GM18520 (cell line): ENCODE measurements around the gene USP40.

Source experiments
- ATAC-seq: cut with Tn5 transposase; IDR thresholded peaks from one replicate; pipeline ENCODE4 v1.9.1; 2021; ENCODE audit not compliant: unreplicated experiment

USP40 gene

DNA sequence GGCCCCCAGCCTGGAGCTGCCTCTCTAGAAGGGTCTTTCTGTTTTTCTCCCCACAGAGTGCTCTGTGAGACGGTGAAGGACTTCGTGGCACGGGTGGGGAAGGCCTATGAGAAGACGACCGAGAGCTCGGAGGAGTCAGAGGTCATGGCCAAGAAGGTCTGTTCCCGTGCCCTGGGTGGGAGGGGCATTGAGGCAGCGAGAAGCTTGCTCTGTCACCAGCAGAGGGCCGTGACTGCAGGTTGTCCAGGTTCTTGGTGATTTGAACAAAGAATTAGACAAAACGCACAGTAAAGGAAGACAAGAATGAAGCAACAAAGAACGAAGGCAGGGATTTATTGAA, 118.4 kb downstream of the USP40 start:
- ATAC-seq, result no peak

- no peak for ATAC-seq
Observed at GRCh38 chr2:233447506-233448219, 118.9 kb downstream of the USP40 start.

DNA sequence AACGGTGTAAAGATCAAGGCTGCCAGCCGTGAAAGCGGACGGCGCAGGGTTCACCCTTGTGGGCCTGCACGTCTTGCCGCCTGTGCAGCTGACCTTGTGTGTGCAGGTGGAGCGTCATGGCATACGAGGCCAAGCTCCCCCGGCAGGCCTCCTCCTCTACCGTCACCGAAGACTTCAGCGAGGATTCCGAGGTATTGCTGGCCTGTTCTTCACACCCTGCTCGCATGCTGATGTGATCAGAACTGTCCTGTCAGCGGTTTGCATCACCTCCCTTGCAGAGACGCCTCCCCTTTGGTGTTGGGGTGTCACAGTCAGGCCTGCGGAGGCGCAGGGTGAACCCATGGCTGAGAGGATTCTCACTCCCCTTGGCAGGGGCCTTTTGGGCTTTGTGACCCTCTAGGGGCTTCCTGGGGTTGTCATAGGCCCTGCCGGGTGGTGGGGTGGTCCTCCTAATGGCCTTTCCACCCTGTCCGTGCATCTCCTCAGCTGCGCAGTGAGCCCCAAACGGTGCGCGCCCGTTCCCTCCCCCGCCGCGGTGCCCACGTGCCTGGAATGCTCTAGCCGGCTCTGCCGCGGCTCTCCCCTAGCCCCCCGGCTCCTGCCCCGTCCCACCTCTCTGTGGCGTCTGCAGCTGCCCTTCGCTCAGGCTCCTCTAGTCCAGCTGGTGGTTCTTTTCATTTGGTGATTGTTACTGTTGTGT, 119.8 kb downstream of the USP40 start:
- no peak for ATAC-seq

DNA sequence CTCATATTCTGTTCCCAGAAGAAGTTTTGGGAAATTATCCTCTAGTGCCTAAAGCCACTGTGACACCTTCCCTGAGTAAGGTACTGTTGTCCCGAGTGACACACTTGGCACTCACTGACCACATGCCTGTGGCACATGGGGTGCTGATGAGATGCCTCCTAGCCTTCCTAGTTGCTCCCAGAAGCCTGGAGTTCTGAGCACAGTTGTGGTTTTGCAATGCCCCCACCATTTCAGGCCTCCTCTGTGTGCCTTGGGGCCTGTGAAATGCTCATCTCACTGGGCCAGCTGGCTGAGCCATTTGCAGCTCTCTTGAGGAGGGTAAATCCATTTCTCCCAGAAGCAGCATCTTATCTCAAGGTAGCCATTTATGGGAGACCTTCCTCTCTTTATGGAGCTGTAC, 120.5 kb downstream of the USP40 start:
- no peak for ATAC-seq

GRCh38 chr2:233445152-233445830, 121.3 kb downstream of the USP40 start:
- ATAC-seq, result no peak

GRCh38 chr2:233444501-233444900, 122.1 kb downstream of the USP40 start:
- ATAC-seq, result no peak

- no peak for ATAC-seq
Observed at GRCh38 chr2:233443511-233444183, 122.9 kb downstream of the USP40 start.

GRCh38 chr2:233442028-233442310, 124.6 kb downstream of the USP40 start:
- no peak for ATAC-seq

DNA sequence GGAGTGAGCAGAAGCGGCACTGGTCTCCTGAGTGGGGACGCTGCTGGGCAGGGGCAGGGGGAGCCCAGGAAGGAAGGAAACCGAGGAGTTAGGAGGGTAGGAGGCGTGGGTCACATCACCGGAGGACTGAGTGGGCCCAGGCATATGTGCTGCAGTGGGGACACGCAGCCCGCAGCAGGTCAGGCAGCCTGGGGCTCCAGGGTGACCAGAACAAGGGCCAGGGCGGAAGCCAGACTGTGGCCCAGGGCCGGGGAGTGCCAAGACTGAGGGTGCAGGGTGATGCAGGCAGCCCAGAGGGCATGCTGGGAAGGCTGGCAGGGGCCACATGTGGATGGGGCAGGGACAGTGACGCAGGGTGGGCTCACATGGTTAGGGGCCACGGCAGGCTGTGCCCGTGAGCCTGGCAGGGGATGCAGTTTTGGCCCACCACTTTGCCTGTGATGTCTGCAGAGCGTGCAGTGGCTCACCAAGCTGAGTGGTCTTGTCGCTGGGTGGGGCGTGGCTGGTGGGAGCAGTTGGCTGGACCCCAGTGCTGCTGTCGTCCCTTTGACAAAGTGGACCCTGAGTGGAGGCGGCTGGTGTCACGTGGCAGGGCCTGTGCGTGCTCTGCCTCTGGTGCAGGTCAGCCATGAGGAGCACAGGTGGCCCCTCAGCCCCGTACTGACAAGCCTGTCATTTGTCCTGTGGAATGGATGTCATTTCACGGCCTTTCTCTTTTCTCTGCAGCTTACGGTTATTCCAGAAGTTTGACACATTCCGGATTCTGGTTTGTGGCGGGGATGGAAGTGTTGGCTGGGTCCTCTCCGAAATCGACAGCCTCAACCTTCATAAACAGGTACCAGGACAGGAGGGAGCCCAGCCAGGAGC, 125.2 kb downstream of the USP40 start:
- no peak for ATAC-seq

DNA sequence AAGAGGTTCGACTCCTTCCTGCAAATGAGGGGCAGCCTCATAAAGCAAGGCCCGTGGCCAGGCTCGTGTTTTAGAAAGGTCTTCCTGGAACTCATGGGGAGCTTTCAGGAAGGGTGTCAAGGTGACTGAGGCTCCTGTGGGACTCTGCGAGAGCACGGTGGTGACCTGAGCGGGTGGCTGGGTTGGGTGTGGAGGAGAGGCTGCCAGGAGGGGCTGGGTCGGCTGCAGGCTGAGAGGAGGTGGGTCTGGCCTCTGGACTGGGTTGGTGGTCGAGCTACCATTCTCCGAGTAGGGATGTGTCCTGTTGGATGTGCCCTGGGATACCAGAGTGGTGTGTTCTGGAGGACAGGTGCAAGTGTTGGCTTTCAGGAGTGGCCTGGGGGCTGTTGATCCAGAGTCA, 125.9 kb downstream of the USP40 start:
- no peak for ATAC-seq

- ATAC-seq, result no peak
Observed at GRCh38 chr2:233440314-233440713, 126.3 kb downstream of the USP40 start.

- no peak for ATAC-seq
Observed at GRCh38 chr2:233439191-233439590, 127.4 kb downstream of the USP40 start.

- no peak for ATAC-seq
Observed at GRCh38 chr2:233438573-233439147, 127.9 kb downstream of the USP40 start.

GRCh38 chr2:233437439-233437955, 129.1 kb downstream of the USP40 start:
- no peak for ATAC-seq

DNA sequence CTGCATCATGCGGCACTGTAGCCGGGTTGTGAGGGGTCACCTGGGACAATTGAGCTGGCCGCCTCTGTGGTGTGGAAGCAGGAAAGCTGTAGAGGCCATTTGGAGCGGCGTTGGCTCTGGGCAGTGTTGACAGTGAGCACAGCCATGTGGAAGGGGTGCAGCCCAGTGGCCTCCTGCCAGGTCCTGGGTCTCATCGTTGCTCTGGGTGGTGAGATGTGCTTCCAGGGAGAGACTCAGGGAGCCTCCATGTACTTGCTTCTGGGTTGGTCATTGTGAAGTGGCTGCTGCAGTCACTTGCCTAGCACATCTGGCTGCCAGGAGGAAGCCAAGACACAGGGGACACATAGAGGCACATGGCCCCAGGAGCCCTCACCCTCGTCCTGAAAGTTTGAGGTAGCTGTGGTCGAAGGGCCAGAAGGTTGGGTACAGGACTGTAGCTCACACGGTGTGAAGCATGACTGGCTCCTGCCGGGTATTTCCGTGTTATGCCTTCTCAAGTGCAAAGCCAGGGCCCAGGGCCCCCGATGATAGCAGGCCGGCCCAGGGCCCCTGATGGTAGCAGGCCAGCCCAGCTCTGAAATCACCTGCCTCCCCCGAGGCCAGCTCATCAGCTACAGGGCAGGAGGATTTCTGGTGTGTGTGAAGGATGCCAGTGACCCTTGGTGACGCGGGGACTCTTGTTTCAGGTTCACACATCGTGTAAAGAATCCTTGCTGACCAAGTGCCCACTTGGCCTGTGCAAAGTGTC, 129.7 kb downstream of the USP40 start:
- ATAC-seq, result no peak

DNA sequence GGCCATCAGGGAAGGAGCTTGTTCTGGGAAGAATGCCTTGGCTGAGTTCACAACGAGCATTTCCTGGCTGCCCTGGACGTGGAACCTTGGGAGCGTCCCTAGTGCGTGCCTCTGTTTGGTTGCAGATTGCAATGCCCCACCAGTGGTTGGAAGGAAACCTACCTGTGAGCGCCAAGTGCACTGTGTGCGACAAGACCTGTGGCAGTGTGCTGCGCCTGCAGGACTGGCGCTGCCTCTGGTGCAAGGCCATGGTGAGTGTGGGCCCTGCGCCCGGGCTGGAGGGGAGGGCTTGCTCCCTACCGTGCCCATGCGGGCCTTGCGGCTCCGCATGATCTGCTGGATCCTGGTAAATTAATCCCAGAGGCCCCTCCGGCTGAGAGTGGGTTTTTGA, 130.4 kb downstream of the USP40 start:
- ATAC-seq, result no peak

- ATAC-seq, result no peak
Observed at GRCh38 chr2:233435436-233436190, 131.0 kb downstream of the USP40 start.

DNA sequence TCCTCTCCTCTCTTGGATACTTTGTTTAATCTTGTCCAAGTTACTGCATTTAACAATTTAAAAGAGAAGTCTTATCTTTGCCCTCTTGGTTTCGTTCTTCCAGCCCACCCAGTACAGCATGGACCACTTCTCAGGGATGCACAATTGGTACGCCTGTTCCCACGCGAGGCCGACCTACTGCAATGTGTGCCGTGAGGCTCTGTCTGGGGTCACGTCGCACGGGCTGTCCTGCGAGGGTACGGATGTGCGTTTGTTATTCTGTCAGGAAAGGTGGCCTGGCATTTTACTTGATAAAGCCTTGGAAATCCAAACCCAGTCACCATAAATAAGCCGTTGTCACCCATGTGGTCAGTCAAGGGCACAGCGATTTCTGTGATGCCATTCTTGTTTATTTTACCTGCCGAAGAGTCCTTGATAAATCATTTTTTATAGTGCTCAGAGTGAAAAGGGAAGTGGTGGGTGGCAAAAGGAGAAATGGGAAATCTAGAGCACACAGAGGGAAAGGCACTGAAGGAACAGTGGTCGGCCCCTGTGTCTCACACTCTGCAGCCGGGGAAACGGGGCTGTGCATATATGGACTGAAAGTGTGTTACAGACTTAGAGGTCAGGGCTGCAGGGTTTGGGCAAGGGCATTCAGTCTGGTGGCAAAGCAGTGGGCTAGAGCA, 131.8 kb downstream of the USP40 start:
- ATAC-seq, result no peak
